H9 (cell line): ENCODE data around the gene ANKRD11. TPM values are rescaled to one million over a fixed set of nuclear protein-coding genes. Genes with fewer than 3 reads are reported as not detected.

Experiments
- DNase-seq: peaks from one replicate; pipeline ENCODE4 v3.0.0-alpha.2; 2017
- H2AFZ ChIP-seq: one replicate; pipeline ENCODE4 v1.6.1; 2013; ENCODE audit warnings: mild to moderate bottlenecking, low read length, control low read depth, moderate library complexity
- H2AK5ac ChIP-seq: 2 replicates; pipeline ENCODE4 v1.6.1; 2013; ENCODE audit warnings: low read length, control low read depth, mixed read lengths; ENCODE audit not compliant: insufficient read length
- H2BK120ac ChIP-seq: one replicate; pipeline ENCODE4 v1.6.1; 2013; ENCODE audit warnings: low read depth, mild to moderate bottlenecking, low read length, control low read depth, inconsistent platforms; ENCODE audit not compliant: poor library complexity, severe bottlenecking
- H2BK12ac ChIP-seq: 2 replicates; pipeline ENCODE4 v1.6.1; 2013; ENCODE audit warnings: low read length, control low read depth, mixed read lengths, low read depth; ENCODE audit not compliant: insufficient read length
- H2BK15ac ChIP-seq: 2 replicates; pipeline ENCODE4 v1.6.1; 2013; ENCODE audit warnings: low read depth, low read length, control low read depth
- H2BK20ac ChIP-seq: one replicate; pipeline ENCODE4 v1.6.1; 2013; ENCODE audit warnings: low read depth, mild to moderate bottlenecking, low read length, control low read depth, inconsistent platforms; ENCODE audit not compliant: poor library complexity, severe bottlenecking
- H2BK5ac ChIP-seq: 2 replicates; pipeline ENCODE4 v1.6.1; 2013; ENCODE audit warnings: low read length, control low read depth, mixed read lengths; ENCODE audit not compliant: insufficient read length
- H3K14ac ChIP-seq: 2 replicates; pipeline ENCODE4 v1.6.1; 2013; ENCODE audit warnings: low read length, control low read depth; ENCODE audit not compliant: insufficient read depth
- H3K18ac ChIP-seq: 2 replicates; pipeline ENCODE4 v1.6.1; 2013; ENCODE audit warnings: low read depth, mild to moderate bottlenecking, mixed read lengths, low read length, control low read depth; ENCODE audit not compliant: insufficient read length
- H3K23ac ChIP-seq: 2 replicates; pipeline ENCODE4 v1.6.1; 2013; ENCODE audit warnings: low read length, control low read depth, mixed read lengths, low read depth; ENCODE audit not compliant: insufficient read length
- H3K23me2 ChIP-seq: 2 replicates; pipeline ENCODE4 v1.6.1; 2013; ENCODE audit warnings: low read depth, mild to moderate bottlenecking, mixed read lengths, low read length, control low read depth; ENCODE audit not compliant: insufficient read length, poor library complexity, severe bottlenecking
- H3K27ac ChIP-seq: 2 replicates; pipeline ENCODE4 v1.5.1; 2013; ENCODE audit warnings: low read length, control low read depth, mixed read lengths, low read depth; ENCODE audit not compliant: insufficient read length
- H3K27me3 ChIP-seq: 2 replicates; pipeline ENCODE4 v1.6.1; 2013; ENCODE audit warnings: low read length, control low read depth, inconsistent platforms; ENCODE audit not compliant: insufficient read depth
- H3K4ac ChIP-seq: 2 replicates; pipeline ENCODE4 v1.6.1; 2013; ENCODE audit warnings: low read depth, mild to moderate bottlenecking, control low read depth, inconsistent platforms, low read length, moderate library complexity
- H3K4me1 ChIP-seq: 2 replicates; pipeline ENCODE4 v1.6.1; 2013; ENCODE audit warnings: low read length, control low read depth, inconsistent platforms; ENCODE audit not compliant: insufficient read depth
- H3K4me2 ChIP-seq: 2 replicates; pipeline ENCODE4 v1.6.1; 2013; ENCODE audit warnings: low read length, control low read depth, mixed read lengths; ENCODE audit not compliant: insufficient read length, insufficient read depth
- H3K56ac ChIP-seq: 2 replicates; pipeline ENCODE4 v1.6.1; 2013; ENCODE audit warnings: low read depth, mild to moderate bottlenecking, mixed read lengths, low read length, control low read depth; ENCODE audit not compliant: insufficient read length
- H3K79me1 ChIP-seq: 2 replicates; pipeline ENCODE4 v1.6.1; 2013; ENCODE audit warnings: low read depth, mild to moderate bottlenecking, moderate library complexity, low read length, control low read depth, inconsistent platforms; ENCODE audit not compliant: insufficient read depth, poor library complexity, severe bottlenecking
- H3K79me2 ChIP-seq: 2 replicates; pipeline ENCODE4 v1.6.1; 2013; ENCODE audit warnings: low read length, control low read depth, inconsistent platforms; ENCODE audit not compliant: insufficient read depth
- H3K9ac ChIP-seq: 2 replicates; pipeline ENCODE4 v1.6.1; 2013; ENCODE audit warnings: low read length, control low read depth, mixed read lengths; ENCODE audit not compliant: insufficient read length; ENCODE audit errors: extremely low read depth
- H3K9me3 ChIP-seq: one replicate; pipeline ENCODE4 v1.6.1; 2013; ENCODE audit warnings: low read depth, low read length, inconsistent platforms; ENCODE audit not compliant: control insufficient read depth
- H3T11ph ChIP-seq: one replicate; pipeline ENCODE4 v1.6.1; 2013; ENCODE audit warnings: mild to moderate bottlenecking, low read length, control low read depth, inconsistent platforms
- H4K20me1 ChIP-seq: one replicate; pipeline ENCODE4 v1.6.1; 2013; ENCODE audit not compliant: control insufficient read depth, insufficient read length, insufficient read depth
- H4K5ac ChIP-seq: 2 replicates; pipeline ENCODE4 v1.6.1; 2013; ENCODE audit warnings: low read depth, mild to moderate bottlenecking, mixed read lengths, low read length, control low read depth; ENCODE audit not compliant: insufficient read length
- H4K8ac ChIP-seq: replicated peaks from 2 replicates; pipeline ENCODE4 v1.6.1; 2013; ENCODE audit warnings: low read length, control low read depth, mixed read lengths, low read depth; ENCODE audit not compliant: insufficient read length
- H4K91ac ChIP-seq: 2 replicates; pipeline ENCODE4 v1.6.1; 2013; ENCODE audit warnings: low read depth, mild to moderate bottlenecking, moderate library complexity, mixed read lengths, low read length, control low read depth; ENCODE audit not compliant: insufficient read length
- H3K27ac Mint-ChIP-seq, 3 experiments: 2 replicates in 2 of 3; 3 replicates in 1 of 3; pipeline ENCODE4 v1.8.0; 2020 to 2021; ENCODE audit warnings: mixed read lengths in 3 of 3, mild to moderate bottlenecking in 1 of 3, moderate library complexity in 1 of 3
- H3K27me3 Mint-ChIP-seq: 2 replicates; pipeline ENCODE4 v1.8.0; 2021; ENCODE audit warnings: low read depth, mild to moderate bottlenecking, moderate library complexity, mixed read lengths
- H3K36me3 Mint-ChIP-seq, 3 experiments: 2 replicates in 2 of 3; 3 replicates in 1 of 3; pipeline ENCODE4 v1.8.0; 2020 to 2021; ENCODE audit warnings: low read depth in 3 of 3, mixed read lengths in 3 of 3; ENCODE audit not compliant: insufficient read depth in 1 of 3
- H3K4me1 Mint-ChIP-seq, 2 experiments: 2 replicates each; pipeline ENCODE4 v1.8.0; 2020; ENCODE audit warnings: mixed read lengths in 2 of 2
- H3K4me3 Mint-ChIP-seq, 2 experiments: 2 replicates in 1 of 2; 3 replicates in 1 of 2; pipeline ENCODE4 v1.8.0; 2020 to 2021; ENCODE audit warnings: mild to moderate bottlenecking in 2 of 2, mixed read lengths in 2 of 2, moderate library complexity in 1 of 2
- H3K9me3 Mint-ChIP-seq, 2 experiments: 2 replicates in 1 of 2; 3 replicates in 1 of 2; pipeline ENCODE4 v1.8.0; 2020; ENCODE audit warnings: mild to moderate bottlenecking in 2 of 2, mixed read lengths in 2 of 2, moderate library complexity in 1 of 2
- WGBS: extraction: QIAGEN DNeasy Blood & Tissue Kit; methylation state at CpG from one replicate; pipeline ENCODE4 v1.1.7; 2013; ENCODE audit warnings: missing lambda C conversion rate, low lambda C conversion rate, mixed read lengths; ENCODE audit not compliant: insufficient read length; ENCODE audit errors: extremely low coverage; 5-methylcytosine and 5-hydroxymethylcytosine counted together
- total RNA-seq: library from RNA; stranded (reverse); gene quantifications from 2 replicates; pipeline ENCODE4 v1.2.1, GENCODE V29; 2021
- TF ChIP-seq, protein P1 (sequence below): fragments of 200-600 bp; sonication (generic); conservative IDR thresholded peaks from 3 replicates; pipeline ENCODE4 v1.8.0; 2021; ENCODE audit warnings: antibody characterized with exemption, mild to moderate bottlenecking

ANKRD11 gene
- total RNA-seq, 1 experiment from 2014 or later: 181 TPM

DNA sequence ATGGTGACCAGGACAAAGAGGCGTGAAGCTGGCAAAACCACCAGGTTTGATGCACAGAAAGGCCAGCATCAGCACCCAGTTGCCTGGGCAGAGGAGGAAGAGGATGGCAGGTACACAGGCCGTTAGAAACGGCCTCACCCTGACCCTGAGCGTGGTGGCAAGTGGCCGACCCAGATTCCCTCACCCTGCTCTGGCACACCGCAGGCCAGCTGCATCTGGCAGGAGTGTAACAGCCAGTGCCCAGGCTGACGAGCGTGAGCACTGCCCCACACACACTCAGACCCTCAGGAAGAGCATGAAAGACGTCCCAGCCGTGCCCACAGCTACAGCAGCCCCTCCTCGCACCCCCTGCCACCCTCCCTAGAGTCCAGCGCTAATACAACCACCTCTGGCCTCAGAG, 82.0 kb downstream of the ANKRD11 start:
- peaks cover 8% of the 10 kb centered on the region for H4K20me1 ChIP-seq
- DNase-seq: no peak
- H3T11ph ChIP-seq: no peak overlapping the region
- no peak overlapping the region for H2AFZ ChIP-seq
- no peak overlapping the region for H3K23ac ChIP-seq
- H3K4me2 ChIP-seq: no peak overlapping the region
- H2BK15ac ChIP-seq: no peak overlapping the region
- H3K14ac ChIP-seq: no peak overlapping the region; the same call in 1 of the 2 replicates
- TF ChIP-seq, protein P1, sequence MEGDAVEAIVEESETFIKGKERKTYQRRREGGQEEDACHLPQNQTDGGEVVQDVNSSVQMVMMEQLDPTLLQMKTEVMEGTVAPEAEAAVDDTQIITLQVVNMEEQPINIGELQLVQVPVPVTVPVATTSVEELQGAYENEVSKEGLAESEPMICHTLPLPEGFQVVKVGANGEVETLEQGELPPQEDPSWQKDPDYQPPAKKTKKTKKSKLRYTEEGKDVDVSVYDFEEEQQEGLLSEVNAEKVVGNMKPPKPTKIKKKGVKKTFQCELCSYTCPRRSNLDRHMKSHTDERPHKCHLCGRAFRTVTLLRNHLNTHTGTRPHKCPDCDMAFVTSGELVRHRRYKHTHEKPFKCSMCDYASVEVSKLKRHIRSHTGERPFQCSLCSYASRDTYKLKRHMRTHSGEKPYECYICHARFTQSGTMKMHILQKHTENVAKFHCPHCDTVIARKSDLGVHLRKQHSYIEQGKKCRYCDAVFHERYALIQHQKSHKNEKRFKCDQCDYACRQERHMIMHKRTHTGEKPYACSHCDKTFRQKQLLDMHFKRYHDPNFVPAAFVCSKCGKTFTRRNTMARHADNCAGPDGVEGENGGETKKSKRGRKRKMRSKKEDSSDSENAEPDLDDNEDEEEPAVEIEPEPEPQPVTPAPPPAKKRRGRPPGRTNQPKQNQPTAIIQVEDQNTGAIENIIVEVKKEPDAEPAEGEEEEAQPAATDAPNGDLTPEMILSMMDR: no peak
- no peak overlapping the region; a peak in 1 of 5 replicates for H3K4me3 Mint-ChIP-seq
- no peak overlapping the region for H2BK20ac ChIP-seq
- peak overlapping the region; percentile 81 to 91 (median 89); a peak in 5 of 7 replicates for H3K27ac Mint-ChIP-seq
- H4K91ac ChIP-seq: no peak overlapping the region
- no peaks in the 10 kb centered on the region for H3K9me3 ChIP-seq
- no peak overlapping the region for H4K8ac ChIP-seq
- H3K9ac ChIP-seq: no peak overlapping the region
- H3K79me1 ChIP-seq: peaks cover 2% of the 10 kb centered on the region
- H3K4ac ChIP-seq: no peak overlapping the region
- H3K9me3 Mint-ChIP-seq: no peaks in the 10 kb centered on the region
- no peaks in the 10 kb centered on the region for H3K23me2 ChIP-seq
- H3K27me3 ChIP-seq: no peaks in the 10 kb centered on the region
- H3K27ac ChIP-seq: no peak overlapping the region
- no peak overlapping the region for H2AK5ac ChIP-seq
- no peak overlapping the region for H2BK120ac ChIP-seq
- H3K56ac ChIP-seq: no peak overlapping the region
- H3K79me2 ChIP-seq: peaks cover 80% of the 10 kb centered on the region
- no CpG with 5 or more reads among the region's 12 CpGs for WGBS
- no peak overlapping the region for H4K5ac ChIP-seq
- no peaks in the 10 kb centered on the region for H3K27me3 Mint-ChIP-seq
- no peaks in the 10 kb centered on the region; a peak in 1 of 7 replicates for H3K36me3 Mint-ChIP-seq
- H3K4me1 ChIP-seq: peaks cover 23% of the 10 kb centered on the region; the same call in 1 of the 2 replicates
- peaks cover 80 to 86% of the 10 kb centered on the region in 2 experiments for H3K4me1 Mint-ChIP-seq
- H2BK12ac ChIP-seq: no peak overlapping the region
- no peak overlapping the region for H3K18ac ChIP-seq
- H2BK5ac ChIP-seq: no peak overlapping the region
